Lung (tissue), 12 donors: ENCODE data around the gene MTUS2. TPM values are rescaled to one million over a fixed set of nuclear protein-coding genes. Genes with fewer than 3 reads are reported as not detected.

Source experiments
- ATAC-seq: fragments of 200-7000 bp; cut with Tn5 transposase; one replicate; pipeline ENCODE4 v1.9.1; 2020; ENCODE audit warnings: moderate number of reproducible peaks; ENCODE audit not compliant: insufficient read depth, low FRiP score
- DNase-seq, 3 donors: peaks; one replicate each; pipeline ENCODE4 v3.0.0-alpha.2; 2013 to 2017
- H3K27ac ChIP-seq, 2 donors: one replicate each; pipeline ENCODE4 v1.5.1; 2013; ENCODE audit warnings: mild to moderate bottlenecking in 2 of 2, moderate library complexity in 2 of 2, control low read depth in 1 of 2, inconsistent platforms in 1 of 2, low read depth in 1 of 2, low read length in 1 of 2
- H3K27me3 ChIP-seq, 3 donors: one replicate each; pipeline ENCODE4 v1.5.1; 2013; ENCODE audit warnings: low read length in 2 of 3; ENCODE audit not compliant: control insufficient read depth in 3 of 3, insufficient read depth in 3 of 3
- H3K36me3 ChIP-seq, 4 donors: one replicate each; pipeline ENCODE4 v1.5.1; 2013; ENCODE audit warnings: low read length in 4 of 4, mild to moderate bottlenecking in 1 of 4, moderate library complexity in 1 of 4; ENCODE audit not compliant: control insufficient read depth in 4 of 4, insufficient read depth in 4 of 4
- H3K4me1 ChIP-seq, 5 donors: one replicate each; pipeline ENCODE4 v1.5.1; 2013; ENCODE audit warnings: low read length in 5 of 5, mild to moderate bottlenecking in 2 of 5, moderate library complexity in 1 of 5; ENCODE audit not compliant: control insufficient read depth in 5 of 5, insufficient read depth in 5 of 5
- H3K4me3 ChIP-seq: one replicate; pipeline ENCODE4 v1.5.1; 2013; ENCODE audit warnings: mild to moderate bottlenecking, control low read depth, moderate library complexity
- H3K9ac ChIP-seq, 2 donors: one replicate each; pipeline ENCODE4 v1.5.1; 2013; ENCODE audit warnings: low read length in 2 of 2, control low read depth in 1 of 2; ENCODE audit not compliant: insufficient read depth in 1 of 2
- H3K9me3 ChIP-seq, 4 donors: one replicate each; pipeline ENCODE4 v1.5.1; 2013; ENCODE audit warnings: low read length in 3 of 4, mild to moderate bottlenecking in 1 of 4, moderate library complexity in 1 of 4; ENCODE audit not compliant: control insufficient read depth in 4 of 4, insufficient read depth in 3 of 4
- WGBS, 2 donors: extraction: QIAGEN DNeasy Blood & Tissue Kit; methylation state at CpG; one replicate each; pipeline ENCODE4 v1.1.7; 2013; 5-methylcytosine and 5-hydroxymethylcytosine counted together
- polyA plus RNA-seq, 2 donors: library from polyadenylated mRNA; stranded (reverse); fragments of 200-250 nt; gene quantifications; one replicate each; pipeline ENCODE4 v1.2.1, GENCODE V29; 2013
- total RNA-seq, 2 donors: library from RNA; depleted of rRNA in 1 of 2; stranded (reverse); fragments of >200 nt in 1 of 2; gene quantifications; one replicate each; pipeline ENCODE4 v1.2.1, GENCODE V29; 2014 to 2021
- TF ChIP-seq, protein P1 (sequence below): IDR thresholded peaks from 2 replicates; pipeline ENCODE4 v1.5.1; 2012; ENCODE audit warnings: mild to moderate bottlenecking; ENCODE audit errors: control extremely low read depth, extremely low read depth
- donor health status: control.
- donor health status: control.
- donor health status: Bipolar disorder and iron deficiency.
- donor health status: healthy.
- donor health status: DM: yes; HTN: yes; CAD: no.

Gene MTUS2
- total and polyA plus RNA-seq, 4 donors, result 0.03 to 0.54 (median 0.08) TPM

DNA sequence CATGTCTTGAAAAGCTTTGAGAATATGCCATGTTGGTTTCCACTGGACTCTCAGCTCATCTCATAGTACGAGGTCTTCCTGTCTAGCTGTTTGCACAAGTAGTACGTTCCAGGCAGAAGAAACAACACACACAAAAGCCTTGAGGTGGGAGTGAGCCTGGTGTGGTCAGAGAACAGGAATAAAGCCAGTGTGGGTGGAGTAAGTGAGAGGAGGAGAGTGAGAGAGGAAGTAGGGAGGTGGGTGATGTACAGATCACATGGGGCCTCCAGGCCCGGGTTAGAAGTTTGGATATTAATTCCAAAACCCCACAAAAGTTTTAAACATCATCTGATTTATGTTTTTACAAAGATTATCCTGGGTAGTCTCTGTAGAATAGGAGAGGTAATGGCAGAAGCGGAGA lies 230.6 kb downstream of the MTUS2 start:
- 66 to 71% methylated on average over 4 of the region's 4 CpGs for WGBS, 2 donors
- ATAC-seq, result no peak
- H3K4me1 ChIP-seq, result no peaks in the 10 kb centered on the region

DNA sequence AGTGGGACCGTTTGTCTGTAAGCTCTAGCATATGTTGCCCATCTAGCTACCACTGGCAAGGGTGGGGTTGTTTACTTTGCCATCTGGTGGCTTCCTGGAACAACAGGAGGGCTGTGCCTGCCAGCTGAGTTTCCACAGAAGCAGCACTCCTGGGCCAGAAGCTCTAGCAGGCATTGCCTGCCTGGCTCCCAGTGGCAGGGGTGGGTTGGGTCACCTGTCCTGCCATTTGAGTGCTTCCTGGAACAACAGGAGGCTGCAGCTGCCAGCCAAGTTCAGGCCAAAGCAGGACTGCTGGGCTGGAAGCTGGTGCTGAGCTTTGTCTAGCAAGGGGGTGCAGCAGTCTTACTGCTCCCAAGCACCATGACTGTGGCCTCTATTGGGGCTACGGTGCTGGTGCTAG lies 239.7 kb downstream of the MTUS2 start:
- no peak for ATAC-seq
- TF ChIP-seq, protein P1, sequence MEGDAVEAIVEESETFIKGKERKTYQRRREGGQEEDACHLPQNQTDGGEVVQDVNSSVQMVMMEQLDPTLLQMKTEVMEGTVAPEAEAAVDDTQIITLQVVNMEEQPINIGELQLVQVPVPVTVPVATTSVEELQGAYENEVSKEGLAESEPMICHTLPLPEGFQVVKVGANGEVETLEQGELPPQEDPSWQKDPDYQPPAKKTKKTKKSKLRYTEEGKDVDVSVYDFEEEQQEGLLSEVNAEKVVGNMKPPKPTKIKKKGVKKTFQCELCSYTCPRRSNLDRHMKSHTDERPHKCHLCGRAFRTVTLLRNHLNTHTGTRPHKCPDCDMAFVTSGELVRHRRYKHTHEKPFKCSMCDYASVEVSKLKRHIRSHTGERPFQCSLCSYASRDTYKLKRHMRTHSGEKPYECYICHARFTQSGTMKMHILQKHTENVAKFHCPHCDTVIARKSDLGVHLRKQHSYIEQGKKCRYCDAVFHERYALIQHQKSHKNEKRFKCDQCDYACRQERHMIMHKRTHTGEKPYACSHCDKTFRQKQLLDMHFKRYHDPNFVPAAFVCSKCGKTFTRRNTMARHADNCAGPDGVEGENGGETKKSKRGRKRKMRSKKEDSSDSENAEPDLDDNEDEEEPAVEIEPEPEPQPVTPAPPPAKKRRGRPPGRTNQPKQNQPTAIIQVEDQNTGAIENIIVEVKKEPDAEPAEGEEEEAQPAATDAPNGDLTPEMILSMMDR, result no peak
- Histone ChIP-seq H3K4me1 (peaks cover 0 to 4% (median 0%) of the 10 kb centered on the region in 5 donors), H3K9me3 (peaks cover 0 to 10% (median 0%) of the 10 kb centered on the region in 4 donors), H3K4me3 (no peak overlapping the region), H3K27ac (no peak overlapping the region), H3K9ac (no peak overlapping the region), H3K36me3 (no peaks in the 10 kb centered on the region), H3K27me3 (no peaks in the 10 kb centered on the region)
- DNase-seq, result no peak
- 80 to 81% methylated on average over 2 of the region's 2 CpGs for WGBS, 2 donors

More for the DNA sequence above, 230.6 kb downstream of the MTUS2 start:
- no peak for DNase-seq
- H3K9me3 ChIP-seq, result peaks cover 0 to 2% (median 0%) of the 10 kb centered on the region in 4 donors
- no peak overlapping the region for H3K27ac ChIP-seq
- no peaks in the 10 kb centered on the region for H3K27me3 ChIP-seq
- TF ChIP-seq, protein P1, result no peak
- H3K4me3 ChIP-seq, result no peak overlapping the region
- no peak overlapping the region for H3K9ac ChIP-seq
- H3K36me3 ChIP-seq, result no peaks in the 10 kb centered on the region

DNA sequence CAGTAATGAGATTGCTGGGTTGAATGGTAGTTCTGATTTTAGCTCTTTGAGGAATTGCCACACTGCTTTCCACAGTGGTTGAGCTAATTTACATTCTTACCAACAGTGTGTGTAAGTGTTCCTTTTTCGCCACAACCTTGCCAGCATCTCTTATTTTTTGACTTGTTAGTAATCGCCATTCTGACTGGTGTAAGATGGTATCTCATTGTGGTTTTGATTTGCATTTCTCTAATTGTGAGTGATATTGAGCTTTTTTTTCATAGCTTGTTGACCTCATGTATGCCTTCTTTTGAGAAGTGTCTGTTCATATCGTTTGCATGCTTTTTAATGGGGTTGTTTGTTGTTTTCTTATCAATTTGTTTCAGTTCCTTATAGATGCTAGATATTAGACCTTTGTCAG lies 245.0 kb downstream of the MTUS2 start:
- H3K27me3 ChIP-seq, result no peaks in the 10 kb centered on the region
- TF ChIP-seq, protein P1, result no peak
- peaks cover 0 to 4% (median 0%) of the 10 kb centered on the region in 4 donors for H3K9me3 ChIP-seq
- ATAC-seq (no peak), DNase-seq (no peak)
- no peaks in the 10 kb centered on the region for H3K36me3 ChIP-seq
- WGBS, 2 donors, result 85 to 87% methylated on average over 3 of the region's 3 CpGs
- no peak overlapping the region for H3K27ac ChIP-seq
- no peak overlapping the region for H3K9ac ChIP-seq
- no peak overlapping the region for H3K4me3 ChIP-seq
- H3K4me1 ChIP-seq, result peaks cover 0 to 12% (median 0%) of the 10 kb centered on the region in 5 donors
